Effector CD4-positive, alpha-beta T cell (primary cell): ENCODE measurements around the gene TSSK2.

Source experiments
- DNase-seq: peaks from one replicate; pipeline ENCODE4 v3.0.0-alpha.2; 2020

The TSSK2 gene

DNA sequence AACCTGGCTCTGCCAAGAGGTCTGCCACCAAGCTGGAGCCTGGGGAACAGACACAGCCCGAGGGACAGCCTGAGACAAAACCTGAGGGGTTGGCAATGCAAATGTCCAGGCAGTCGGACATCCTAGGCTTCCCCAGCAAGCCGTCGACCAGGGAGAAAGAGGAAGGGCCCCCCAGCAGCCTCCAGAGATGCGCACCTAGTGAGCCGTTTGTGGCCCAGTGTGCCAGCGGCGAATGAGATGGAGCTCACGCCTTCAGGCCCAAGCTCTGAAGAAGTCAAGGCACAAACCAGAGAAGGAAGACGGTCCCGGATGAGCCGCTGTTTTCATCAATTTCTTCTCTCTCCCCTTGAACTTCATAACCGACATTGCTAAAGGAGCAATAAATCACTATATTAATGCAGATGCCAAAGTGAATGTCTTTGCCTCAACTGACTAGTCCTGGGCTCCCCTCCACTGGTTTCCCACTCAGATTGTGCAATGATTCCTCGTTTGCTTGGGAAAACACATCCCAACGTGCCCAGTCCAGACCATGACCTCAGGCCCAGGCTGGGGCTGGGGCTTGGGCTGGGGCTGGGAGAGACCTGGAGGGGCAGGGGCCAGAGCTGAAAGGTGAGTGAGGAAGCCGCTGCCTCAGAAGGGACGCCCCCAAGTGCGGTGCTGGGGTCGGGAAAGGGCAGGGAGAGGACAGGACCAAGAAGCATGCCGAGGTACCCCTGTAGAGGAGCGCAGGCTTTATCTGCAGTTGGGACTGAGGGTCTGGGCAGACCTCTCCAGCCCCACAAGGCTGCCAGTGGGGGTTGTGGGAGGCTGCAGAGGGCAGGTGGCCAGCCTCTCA, 5.4 kb upstream of the TSSK2 start:
- no peak for DNase-seq

DNA sequence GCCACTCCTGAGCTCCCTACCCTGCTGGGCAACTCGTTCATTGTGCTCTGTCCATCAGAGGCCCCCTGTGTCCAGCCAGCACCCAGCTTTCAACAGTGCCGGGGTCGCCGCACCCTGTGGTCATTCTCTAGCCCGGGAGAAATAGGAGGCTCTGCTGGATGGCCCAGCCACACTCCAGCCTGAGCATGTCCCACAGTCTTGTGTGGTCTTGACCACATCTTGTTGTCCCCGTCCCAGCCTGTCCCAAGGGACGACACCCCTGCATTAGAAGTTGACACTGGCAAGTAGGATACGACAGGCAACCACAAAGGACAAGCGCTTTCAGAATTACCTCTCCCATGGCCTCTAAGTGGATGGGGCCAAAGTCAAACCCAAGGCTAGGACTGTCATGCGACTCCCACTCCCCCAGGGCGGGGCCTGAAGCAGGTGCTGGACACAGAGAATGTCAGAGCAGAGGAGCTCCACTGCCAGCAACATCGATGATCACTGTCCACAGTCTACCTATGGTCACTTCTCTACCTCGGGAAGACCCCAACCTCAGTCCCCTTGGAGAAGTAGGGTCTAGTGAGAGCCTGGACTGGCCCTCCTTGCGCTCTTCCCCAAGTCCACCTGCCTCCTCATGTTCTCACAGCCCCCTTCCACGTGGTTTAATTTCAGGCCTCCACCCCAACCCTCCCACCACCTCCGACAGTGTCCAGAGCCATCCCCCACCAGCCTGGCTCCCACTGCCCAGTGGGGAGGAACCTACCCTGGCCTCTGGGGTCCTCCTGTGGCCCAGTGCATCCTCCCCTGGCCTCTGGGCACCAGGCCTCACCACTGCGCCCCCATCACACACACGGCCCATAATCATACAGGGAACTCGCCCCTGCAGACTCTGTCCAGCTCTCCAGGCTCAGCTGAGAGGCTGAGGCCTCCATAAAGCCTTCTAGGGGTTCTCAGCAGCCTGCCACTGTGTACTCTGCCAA, 4.5 kb upstream of the TSSK2 start:
- no peak for DNase-seq

DNA sequence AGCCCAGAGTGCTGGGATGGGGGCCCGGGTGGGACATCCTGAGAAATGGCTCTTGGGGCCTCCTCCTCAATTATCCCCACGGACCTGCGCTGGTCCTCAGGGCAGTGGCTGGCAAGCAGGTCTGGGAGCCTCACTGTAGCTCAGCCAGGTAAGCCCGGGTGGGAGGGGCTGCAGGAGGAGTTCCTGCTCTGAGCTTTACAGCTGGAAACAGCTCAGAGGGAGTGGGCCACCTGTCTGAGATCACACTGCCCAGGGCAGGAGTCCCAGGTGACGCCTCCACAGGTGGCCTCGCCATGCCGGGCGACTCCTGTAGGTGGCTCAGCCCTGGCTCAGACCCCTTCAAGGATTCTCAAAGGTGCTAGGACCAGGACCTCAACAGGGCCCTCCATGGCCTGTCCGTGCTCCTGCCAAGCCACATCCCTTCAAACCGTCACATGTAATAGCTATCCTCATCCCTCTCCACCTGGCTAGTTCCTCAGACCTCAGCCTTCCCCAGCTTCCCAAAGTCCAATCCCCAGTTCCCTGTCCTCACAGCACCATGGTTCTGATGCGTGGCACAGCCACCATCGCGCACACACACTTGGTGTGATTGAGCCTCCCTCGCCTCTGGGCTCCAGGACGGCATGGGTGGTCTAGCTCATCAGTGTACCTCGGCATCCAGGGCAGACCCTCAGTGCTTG, 3.6 kb upstream of the TSSK2 start:
- no peak for DNase-seq

DNA sequence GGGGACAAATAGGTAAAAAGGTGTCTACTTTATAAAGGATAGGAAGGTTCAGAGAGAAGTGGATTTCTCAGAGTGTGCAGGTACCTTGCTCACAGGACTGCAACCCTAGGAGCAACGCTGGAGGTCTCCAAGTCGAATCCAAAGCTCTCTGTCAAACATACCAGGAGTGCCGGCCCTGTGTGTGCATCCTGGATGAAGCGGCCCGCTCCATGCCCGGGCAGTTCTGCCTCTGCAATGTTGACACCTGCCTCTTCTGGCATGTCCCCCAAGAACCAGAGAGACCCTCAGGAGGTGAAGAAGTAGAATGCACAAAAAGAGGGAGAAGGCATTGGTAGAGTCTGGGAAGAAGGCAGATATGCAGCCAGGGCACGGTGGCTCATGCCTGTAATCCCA, 3.1 kb upstream of the TSSK2 start:
- DNase-seq: no peak

DNA sequence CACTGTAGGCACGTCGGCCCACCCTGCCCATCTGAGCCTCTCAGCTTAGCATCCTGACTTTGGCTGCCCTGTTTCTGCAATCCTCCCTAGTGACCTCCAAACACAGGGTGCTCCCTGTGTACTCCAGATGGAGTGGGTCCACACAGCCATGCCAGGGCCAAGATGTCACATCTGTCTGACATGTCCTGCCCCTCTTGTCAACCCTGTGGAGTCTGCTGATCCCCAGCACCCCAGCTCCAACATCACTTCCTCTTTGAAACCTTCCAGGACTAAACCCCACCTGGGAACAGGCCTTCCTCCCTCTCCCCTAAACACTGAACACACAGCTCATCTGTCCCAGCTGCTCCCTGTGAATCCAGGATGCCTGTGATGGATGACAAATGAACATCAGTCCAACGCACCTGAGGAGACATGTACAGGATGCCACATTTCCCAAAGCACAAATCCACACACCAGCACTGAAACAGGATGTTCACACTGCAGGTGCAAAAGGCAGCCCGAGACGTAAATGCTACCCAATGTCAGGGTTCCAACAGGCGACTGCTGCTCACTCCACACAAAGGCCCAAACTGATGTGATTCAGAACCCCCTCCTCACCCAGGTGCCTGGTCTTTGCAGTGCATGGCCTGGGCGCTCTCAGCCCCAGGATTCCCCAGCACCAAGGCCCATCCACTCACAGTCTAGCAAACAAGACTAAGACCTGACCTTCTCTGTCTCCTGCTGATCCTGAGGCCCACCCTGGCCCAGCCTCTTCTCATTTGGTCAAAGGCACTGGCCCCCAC, 2.0 kb upstream of the TSSK2 start:
- no peak for DNase-seq

DNA sequence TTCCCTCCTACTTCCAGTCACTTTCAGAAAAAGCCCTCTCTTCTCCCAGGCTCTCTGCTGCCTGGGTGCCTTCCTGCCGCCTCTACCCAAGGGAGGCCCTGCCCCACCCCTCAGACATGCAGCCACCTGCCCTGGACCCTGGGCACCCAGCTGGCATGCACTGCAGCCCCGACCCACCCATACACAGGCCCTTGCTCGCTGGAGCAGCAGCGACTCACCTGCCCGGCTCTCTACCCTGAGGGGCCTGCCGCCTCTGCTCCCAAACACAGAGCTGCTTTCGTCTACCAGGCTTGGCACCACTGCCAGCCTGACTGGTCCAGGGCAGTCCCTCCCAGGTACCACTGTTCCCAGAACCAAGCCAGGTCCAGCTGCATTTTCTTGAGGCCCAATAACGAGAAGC, 1.2 kb upstream of the TSSK2 start:
- no peak for DNase-seq

DNA sequence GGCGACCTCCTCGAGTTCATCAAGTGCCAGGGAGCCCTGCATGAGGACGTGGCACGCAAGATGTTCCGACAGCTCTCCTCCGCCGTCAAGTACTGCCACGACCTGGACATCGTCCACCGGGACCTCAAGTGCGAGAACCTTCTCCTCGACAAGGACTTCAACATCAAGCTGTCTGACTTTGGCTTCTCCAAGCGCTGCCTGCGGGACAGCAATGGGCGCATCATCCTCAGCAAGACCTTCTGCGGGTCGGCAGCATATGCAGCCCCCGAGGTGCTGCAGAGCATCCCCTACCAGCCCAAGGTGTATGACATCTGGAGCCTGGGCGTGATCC, 542 bp downstream of the TSSK2 start:
- DNase-seq: no peak

DNA sequence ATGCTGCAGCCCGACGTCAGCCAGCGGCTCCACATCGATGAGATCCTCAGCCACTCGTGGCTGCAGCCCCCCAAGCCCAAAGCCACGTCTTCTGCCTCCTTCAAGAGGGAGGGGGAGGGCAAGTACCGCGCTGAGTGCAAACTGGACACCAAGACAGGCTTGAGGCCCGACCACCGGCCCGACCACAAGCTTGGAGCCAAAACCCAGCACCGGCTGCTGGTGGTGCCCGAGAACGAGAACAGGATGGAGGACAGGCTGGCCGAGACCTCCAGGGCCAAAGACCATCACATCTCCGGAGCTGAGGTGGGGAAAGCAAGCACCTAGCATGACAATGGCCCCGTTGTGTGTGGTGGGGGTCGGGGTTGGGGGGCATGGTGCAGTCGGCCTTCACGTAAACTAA, 1.0 kb downstream of the TSSK2 start:
- DNase-seq: no peak

DNA sequence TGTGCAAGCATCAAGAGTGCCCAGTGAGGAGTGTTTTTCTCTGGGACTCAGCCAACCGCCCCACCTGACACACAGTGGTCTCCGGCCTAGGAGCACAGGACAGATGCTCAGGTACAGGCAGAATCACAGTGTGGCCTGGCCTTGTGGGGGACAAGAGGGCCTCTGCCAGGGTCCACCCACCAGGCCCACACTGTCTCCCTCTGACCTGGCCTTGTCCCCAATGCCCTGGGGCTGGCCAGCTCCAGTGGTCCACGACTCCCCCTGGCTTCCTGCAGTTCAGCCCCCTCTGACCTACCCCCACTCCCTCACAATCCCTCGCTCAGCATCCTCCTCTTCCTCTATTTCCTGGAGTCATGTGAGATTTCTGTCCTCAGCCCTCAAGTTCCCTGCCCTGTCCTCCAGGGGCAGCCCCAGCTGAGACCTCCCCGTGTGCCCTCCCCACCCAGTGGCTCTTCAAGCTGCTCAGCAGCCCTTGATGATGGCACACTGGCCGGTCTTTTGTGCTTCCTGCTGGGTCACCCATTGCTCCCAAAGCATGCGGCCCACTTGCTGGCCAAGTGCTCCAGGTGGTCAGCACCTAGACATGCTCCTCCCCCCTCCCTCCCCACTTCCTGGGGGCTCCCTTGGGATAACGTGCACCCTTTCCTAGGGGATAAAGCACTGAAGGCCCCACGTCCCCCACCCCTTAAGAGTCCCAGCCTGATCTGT, 1.7 kb downstream of the TSSK2 start:
- DNase-seq: no peak

DNA sequence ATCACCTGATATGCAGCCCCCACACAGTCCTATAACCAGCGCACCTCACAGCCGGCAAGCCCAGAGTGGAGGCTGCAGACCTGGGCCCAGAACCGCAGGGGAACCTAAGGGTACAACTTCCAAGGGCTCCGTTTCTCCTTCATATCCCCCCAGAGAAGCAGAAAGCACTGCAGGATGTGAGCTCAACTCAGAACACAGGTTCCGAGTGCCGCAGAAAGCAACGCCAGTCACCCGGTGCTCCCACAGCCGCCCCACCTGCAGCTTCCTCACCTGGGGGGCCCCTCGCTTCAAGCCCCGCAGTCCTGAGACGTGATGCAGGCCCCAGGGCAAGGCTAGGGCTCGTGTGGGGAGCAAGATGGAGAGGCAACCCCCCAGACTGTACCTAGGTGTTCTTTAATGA, 2.5 kb downstream of the TSSK2 start:
- no peak for DNase-seq

DNA sequence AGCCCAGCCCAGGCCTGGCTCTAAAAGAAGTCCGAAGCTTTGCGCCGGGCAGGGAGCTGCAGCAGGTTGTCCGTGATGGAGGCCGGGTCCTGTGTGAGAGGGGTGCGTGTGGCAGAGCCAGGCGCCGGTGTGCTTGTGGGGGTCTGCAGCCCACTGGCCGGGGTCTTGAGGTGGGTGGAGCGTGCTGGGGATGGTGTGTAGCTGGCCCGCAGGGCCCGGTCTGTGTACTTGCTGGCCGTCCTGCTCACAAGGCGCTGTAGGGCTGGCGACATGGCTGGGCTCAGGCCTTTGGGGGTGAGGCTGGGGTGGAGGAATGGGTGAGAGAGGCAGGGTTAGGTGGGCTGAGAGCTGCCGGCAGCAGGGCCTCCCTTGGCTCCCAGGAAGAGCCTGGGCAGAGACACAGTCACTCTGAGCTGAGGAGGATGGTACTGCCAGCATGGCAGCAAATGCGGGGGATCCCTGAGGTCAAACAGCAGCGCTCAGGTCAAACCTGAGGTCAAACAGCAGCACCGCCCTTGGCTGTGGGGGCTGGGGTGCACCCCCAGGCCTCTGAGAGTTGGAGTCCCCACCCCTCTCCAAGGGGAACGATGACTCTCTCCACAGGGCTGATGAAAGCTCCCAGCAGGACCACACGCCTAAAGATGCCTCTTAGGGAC, 3.2 kb downstream of the TSSK2 start:
- DNase-seq: no peak

DNA sequence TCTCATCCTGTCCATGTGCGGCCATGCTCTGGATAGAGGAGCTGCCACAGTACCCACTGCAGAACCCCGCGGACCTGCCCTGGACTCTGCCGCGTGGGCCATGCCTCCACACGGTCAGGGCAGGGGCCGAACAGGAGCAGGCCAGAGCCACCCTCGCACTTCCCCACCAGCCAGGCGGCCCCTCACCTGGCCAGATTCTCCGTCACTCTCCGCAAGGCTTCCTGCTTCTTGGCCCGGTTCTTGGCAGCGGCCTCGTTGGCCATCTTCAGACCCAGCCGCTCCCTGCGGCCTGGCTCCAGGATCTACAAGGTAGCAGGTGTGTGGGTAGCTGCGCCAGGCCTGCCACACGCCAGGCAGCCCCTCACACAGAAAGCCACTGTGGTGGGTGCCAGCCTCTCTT, 3.8 kb downstream of the TSSK2 start:
- DNase-seq: no peak

DNA sequence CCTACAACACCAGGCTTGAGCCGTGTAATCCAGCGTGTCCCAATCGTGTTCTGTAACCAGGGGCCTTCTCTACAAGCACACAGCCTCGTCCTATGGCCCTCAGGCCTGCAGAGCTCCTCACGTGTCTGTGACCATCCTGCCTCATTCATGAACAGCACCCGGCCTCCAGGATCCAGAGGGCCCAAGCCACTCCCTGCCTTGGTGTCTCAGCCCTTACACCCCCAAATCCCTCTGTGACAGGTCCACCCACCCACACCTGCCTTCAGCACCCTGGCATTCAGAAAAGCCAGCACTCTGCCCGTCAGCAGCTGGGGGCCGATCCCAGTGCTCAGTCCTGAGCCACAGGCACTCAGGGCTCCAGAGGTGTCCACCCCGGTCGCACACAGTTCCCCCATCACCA, 5.8 kb downstream of the TSSK2 start:
- no peak for DNase-seq

DNA sequence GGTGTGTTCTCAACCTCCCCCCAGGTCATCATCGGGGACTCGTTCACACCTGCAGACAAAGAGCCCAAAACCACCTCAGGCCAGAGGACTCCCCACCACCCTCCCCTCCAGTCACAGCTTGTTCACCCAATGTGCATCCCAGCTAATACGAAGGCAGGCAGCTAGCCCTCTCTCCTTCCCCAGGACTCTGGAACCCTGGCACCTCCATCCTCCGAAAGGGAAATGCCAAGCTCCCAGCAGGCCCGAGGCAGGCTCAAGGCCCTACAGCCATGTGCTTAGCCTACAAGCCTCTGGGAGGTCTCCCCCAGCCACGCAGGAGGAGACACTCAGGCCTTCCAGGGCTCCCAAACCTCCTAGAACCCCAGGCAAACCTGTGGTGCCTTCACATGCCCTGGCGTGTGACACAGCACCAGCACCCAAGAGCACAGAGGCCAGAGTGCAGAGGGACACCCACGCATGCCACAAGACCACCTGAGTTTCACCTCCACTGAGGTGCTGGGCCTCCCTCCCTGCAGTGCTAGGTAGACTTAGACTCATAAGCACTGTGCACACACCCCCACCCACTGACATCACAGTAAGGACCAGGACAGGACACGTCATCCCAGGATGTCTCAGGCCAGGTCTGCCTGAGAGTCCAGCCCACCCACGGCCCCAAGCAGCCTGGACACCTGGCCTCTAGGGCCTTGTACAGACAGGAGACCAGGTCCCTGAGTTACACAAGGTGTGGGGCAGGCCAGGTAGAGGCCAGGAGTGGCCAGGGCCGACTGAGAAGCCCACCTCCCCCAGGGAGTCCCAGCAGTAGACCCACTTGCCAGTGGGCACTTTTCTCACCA, 6.5 kb downstream of the TSSK2 start:
- no peak for DNase-seq

DNA sequence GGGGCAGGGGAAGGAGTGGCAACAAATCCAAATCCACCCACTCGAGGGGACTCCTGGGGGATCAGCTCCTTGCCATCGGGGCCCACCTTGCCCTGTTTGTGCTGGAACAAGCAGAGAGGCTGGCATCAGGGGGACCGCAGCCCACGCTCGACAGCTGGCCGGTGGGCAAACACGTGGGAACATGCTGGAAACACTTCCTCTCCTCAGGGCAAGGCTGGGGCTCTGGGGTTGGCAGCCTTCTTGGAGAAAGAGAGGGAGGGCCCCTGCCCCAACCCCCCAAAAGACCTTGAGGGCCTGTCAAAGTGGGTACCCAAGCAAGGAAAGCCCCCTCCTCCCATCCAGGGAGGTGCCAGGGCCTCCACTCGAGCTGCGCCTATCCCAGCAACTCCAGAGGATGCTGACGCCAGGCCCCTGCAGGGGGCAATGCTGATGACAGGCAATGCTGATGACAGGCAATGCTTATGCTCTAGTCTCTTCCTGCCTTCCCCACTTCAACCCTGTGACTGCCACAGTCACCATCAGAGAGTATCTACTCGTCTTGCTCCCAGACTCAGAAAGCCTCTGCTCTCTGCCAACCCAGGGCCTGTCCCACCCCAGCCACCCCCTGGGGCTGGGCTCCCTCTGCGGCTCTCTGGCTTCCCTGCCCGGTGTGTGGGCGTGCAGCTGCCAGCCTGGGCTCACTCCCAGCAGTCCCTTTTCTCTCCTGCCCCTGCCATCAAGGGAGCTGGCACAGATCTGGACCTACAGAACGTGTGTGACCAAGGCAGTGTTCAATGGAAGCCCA, 7.3 kb downstream of the TSSK2 start:
- no peak for DNase-seq

DNA sequence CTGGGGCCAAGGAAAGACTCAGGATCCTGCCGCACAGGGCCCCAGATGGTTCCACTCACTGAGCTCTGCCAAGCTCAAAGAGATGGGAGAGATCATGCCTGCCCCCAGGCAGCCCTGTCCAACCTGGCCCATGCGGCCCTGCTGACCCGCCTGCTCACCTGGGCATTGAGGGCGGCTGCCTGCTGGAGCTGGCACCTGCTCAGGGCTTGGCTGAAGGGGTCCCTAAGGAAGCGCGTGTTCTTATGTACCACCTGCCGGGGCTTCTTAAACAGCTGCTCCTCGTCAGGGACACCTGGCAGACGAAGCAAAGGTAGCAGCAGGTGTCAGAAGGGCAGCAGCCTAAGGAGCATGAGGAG, 7.9 kb downstream of the TSSK2 start:
- DNase-seq: no peak

DNA sequence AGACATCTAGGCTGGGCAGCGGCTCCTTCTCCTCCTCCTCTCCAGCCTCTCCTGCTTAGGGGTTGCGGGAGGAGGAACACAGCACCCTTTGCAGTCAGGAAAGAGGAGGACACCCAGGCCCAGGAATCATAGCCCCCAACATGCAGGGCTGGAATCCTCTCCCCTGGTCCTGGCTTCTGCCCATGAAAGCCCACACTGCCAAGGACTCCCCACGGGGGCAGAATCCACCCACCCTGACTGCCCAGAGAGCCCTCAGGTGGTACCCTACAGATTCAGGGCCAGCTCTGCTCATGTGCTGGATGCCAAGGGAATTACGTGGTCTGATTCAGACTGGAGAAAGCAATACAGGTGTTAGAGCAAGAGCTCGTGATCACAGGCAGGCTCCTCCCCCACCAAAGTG, 8.9 kb downstream of the TSSK2 start:
- DNase-seq: no peak

DNA sequence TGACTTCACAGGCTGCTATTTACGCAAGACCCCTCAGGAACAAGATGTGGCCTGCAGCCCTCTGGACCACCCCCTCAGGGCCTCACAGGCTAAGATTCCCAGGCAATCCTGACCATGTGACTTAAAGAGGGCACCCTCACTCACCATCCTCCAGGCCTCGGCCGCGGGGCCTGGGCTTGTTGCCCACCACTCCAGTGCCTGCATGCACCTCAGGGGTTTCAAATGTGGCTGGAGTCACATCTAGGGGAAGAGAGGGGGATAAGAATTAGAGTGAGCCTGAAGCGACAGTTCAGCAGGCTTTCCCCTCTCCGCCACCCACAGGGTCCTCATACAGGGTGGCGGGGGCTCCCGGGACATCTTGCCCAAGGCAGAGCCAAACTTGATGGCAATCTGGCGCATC, 11.3 kb downstream of the TSSK2 start:
- DNase-seq: no peak

DNA sequence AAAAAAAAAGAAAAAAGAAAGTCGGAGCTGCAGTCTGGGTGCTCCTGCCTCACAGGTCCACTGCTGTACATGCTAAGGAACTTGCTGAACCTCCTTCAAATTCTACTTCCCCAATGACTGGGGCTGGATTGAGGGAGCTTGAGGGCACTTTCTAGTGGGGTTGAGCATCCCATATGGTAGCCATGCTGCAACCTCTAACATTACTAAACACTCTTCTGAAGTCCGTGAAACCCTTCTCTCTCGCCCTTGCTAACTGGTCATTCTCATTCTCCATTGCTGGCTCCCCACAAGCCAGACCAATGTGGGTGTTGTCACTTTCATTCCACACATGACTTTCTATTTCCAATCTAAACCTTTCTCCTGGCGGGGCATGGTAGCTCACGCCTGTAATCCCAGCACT, 12.1 kb downstream of the TSSK2 start:
- DNase-seq: no peak

DNA sequence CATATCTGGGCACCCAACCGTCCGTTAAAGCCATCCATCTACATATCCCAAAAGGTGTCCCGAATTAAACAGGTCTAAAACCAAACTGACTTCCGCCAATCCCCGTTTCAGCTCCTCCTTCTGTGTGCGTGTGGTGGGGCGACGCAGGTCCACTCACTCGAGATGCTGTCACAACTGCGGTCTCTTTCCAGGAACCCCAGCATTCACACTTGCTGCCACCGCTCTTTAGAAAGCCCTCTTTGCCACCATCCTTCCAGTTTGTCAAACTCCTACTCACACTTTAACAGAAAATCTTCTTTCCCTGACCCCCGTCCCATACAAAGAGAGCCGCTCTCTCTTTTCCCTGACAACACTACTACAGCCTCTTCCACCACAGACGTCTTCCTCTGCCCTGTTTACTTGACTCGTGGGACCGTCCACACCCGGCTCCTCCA, 12.9 kb downstream of the TSSK2 start:
- DNase-seq: no peak
